ENCODE measurements around the gene DQX1. TPM values are rescaled to one million over a fixed set of nuclear protein-coding genes. Genes with fewer than 3 reads are reported as not detected.
A peak's percentile ranks its signal among the peaks of the same experiment; 100 is the strongest.

DQX1 gene
- total RNA-seq, 3 donors from 2014 or later (not counting 1 experiment from before 2014, with no cell fraction given): 0.21 to 0.43 TPM; not detected in 1

GRCh38 chr2:74531666-74532065 lies 5.6 kb upstream of the DQX1 start:
- Mint-ChIP-seq H3K4me1 (peaks cover 32 to 43% of the 10 kb centered on the region in 2 donors), H3K9me3 (no peaks in the 10 kb centered on the region), H3K27me3 (ENCODE audit: low read depth in 2 of 2) (no peaks in the 10 kb centered on the region), H3K36me3 (peaks cover 3% of the 10 kb centered on the region), H3K4me3 (no peak overlapping the region), H3K27ac (peak overlapping the region; percentile 94 to 95)
- TF ChIP-seq CTCF (IDR thresholded peaks at IDR 0.05): no peak
- ATAC-seq: no peak
- intact Hi-C loops (cut with micrococcal nuclease): loop anchor here (1.0 to 2.0 kb wide), 2 partner anchors 48 to 281 kb away; partner anchors contain the start of gene TTC31
- DNase-seq: no peak
- Histone ChIP-seq H3K9me3 (ENCODE audit: control insufficient read depth, insufficient read depth, low read length) (no peaks in the 10 kb centered on the region), H3K36me3 (ENCODE audit: control insufficient read depth, insufficient read depth, low read length) (peaks cover 29% of the 10 kb centered on the region), H3K27ac (ENCODE audit: low read length) (peak overlapping the region; percentile 95), H3K4me1 (ENCODE audit: control insufficient read depth, insufficient read depth, low read length) (peaks cover 31% of the 10 kb centered on the region), H3K4me3 (ENCODE audit: low read length) (no peak overlapping the region), H3K27me3 (ENCODE audit: control insufficient read depth, insufficient read depth, low read length) (no peaks in the 10 kb centered on the region)
- WGBS (ENCODE audit: insufficient coverage): 86% methylated on average over 7 of the region's 7 CpGs

GRCh38 chr2:74530239-74531187 lies 4.5 kb upstream of the DQX1 start:
- Mint-ChIP-seq H3K27me3 (ENCODE audit: low read depth in 2 of 2) (no peaks in the 10 kb centered on the region), H3K4me3 (peak overlapping the region; percentile 96), H3K9me3 (no peaks in the 10 kb centered on the region)

GRCh38 chr2:74529357-74530238 lies 3.6 kb upstream of the DQX1 start, which contains the start of the genes AUP1 and HTRA2:
TSS of gene AUP1 (minus strand) at chr2:74529706. CDS start at chr2:74529629, 77 bp downstream.
TSS of gene HTRA2 (plus strand) at chr2:74529933. CDS start at chr2:74530007, 74 bp downstream.
- H3K36me3 ChIP-seq (ENCODE audit: control insufficient read depth, insufficient read depth, low read length): peaks cover 40% of the 10 kb centered on the region

More at GRCh38 chr2:74530239-74531187, 4.5 kb upstream of the DQX1 start:
- WGBS (ENCODE audit: insufficient coverage): 2% methylated on average over 54 of the region's 54 CpGs
- intact Hi-C loops (cut with micrococcal nuclease): loop anchor here (1.0 kb wide), 1 partner anchor 72 kb away; the partner anchor contains the start of gene WBP1
- Histone ChIP-seq H3K27me3 (ENCODE audit: control insufficient read depth, insufficient read depth, low read length) (no peaks in the 10 kb centered on the region), H3K9me3 (ENCODE audit: control insufficient read depth, insufficient read depth, low read length) (no peaks in the 10 kb centered on the region), H3K36me3 (ENCODE audit: control insufficient read depth, insufficient read depth, low read length) (peaks cover 40% of the 10 kb centered on the region), H3K4me3 (ENCODE audit: low read length) (peak overlapping the region; percentile 92), H3K4me1 (ENCODE audit: control insufficient read depth, insufficient read depth, low read length) (peaks cover 31% of the 10 kb centered on the region), H3K27ac (ENCODE audit: low read length) (peak overlapping the region; percentile 95)
- Mint-ChIP-seq H3K4me1 (peaks cover 32 to 44% of the 10 kb centered on the region in 2 donors), H3K27ac (peak overlapping the region; percentile 94 to 95), H3K36me3 (peaks cover 10% of the 10 kb centered on the region)
- TF ChIP-seq CTCF (IDR thresholded peaks at IDR 0.05): no peak
- DNase-seq (peak; percentile 76 to 81), ATAC-seq (peak; percentile 53 to 71 (median 61))

More at GRCh38 chr2:74529357-74530238, 3.6 kb upstream of the DQX1 start, which contains the start of the genes AUP1 and HTRA2:
- peak within 1 kb of the TSS; percentile 92 for H3K4me3 ChIP-seq (ENCODE audit: low read length)
- no peak for TF ChIP-seq CTCF (IDR thresholded peaks at IDR 0.05)
- peak within 1 kb of the TSS; percentile 94 to 95 for H3K27ac Mint-ChIP-seq
- peak; percentile 75 to 90 (median 77) for ATAC-seq
- H3K9me3 ChIP-seq (ENCODE audit: control insufficient read depth, insufficient read depth, low read length): no peaks in the 10 kb centered on the region
- H3K4me3 Mint-ChIP-seq: peak within 1 kb of the TSS; percentile 96
- under 1% methylated on average over 87 of the region's 87 CpGs for WGBS (ENCODE audit: insufficient coverage)
- H3K4me1 Mint-ChIP-seq: peaks cover 32 to 44% of the 10 kb centered on the region in 2 donors
- peak within 1 kb of the TSS; percentile 95 for H3K27ac ChIP-seq (ENCODE audit: low read length)
- H3K4me1 ChIP-seq (ENCODE audit: control insufficient read depth, insufficient read depth, low read length): peaks cover 31% of the 10 kb centered on the region
- intact Hi-C loops (cut with micrococcal nuclease): loop anchor here (1.0 to 2.0 kb wide), 4 partner anchors 13 to 75 kb away; partner anchors contain the start of genes INO80B, PCGF1 and WBP1
- peaks cover 10% of the 10 kb centered on the region for H3K36me3 Mint-ChIP-seq
- peak; percentile 83 to 91 for DNase-seq
- no peaks in the 10 kb centered on the region for H3K9me3 Mint-ChIP-seq
- H3K27me3 ChIP-seq (ENCODE audit: control insufficient read depth, insufficient read depth, low read length): no peaks in the 10 kb centered on the region
- H3K27me3 Mint-ChIP-seq (ENCODE audit: low read depth in 2 of 2): no peaks in the 10 kb centered on the region
